Ovary (tissue), 9 donors: Measurements from ENCODE around the gene PTH1R. TPM values are rescaled to one million over a fixed set of nuclear protein-coding genes. Genes with fewer than 3 reads are reported as not detected.

Experiments used
- DNase-seq, 5 donors: peaks; one replicate each; pipeline ENCODE4 v3.0.0-alpha.2; 2019 to 2020
- H3K27ac ChIP-seq, 2 donors: fragments of 200-600 bp; one replicate each; pipeline versions ENCODE4 v1.5.1 to v1.8.0; 2019 to 2022
- H3K27me3 ChIP-seq: fragments of 200-600 bp; one replicate; pipeline ENCODE4 v1.8.0; 2022
- H3K36me3 ChIP-seq: fragments of 200-600 bp; sonication (generic); one replicate; pipeline ENCODE4 v1.5.1; 2019
- H3K4me1 ChIP-seq: one replicate; pipeline ENCODE4 v1.8.1; 2013; ENCODE audit warnings: mild to moderate bottlenecking, moderate library complexity; ENCODE audit not compliant: insufficient read depth
- H3K4me3 ChIP-seq: fragments of 200-600 bp; sonication (generic); one replicate; pipeline ENCODE4 v1.5.1; 2017
- H3K9me3 ChIP-seq, 2 donors: fragments of 200-600 bp in 1 of 2; sonication (generic) in 1 of 2; one replicate each; pipeline versions ENCODE4 v1.5.1 to v1.8.1; 2013 to 2019; ENCODE audit warnings: mild to moderate bottlenecking in 1 of 2, moderate library complexity in 1 of 2
- EP300 ChIP-seq: sonication (generic); formaldehyde crosslinking; IDR thresholded peaks from one replicate; pipeline ENCODE4 v1.6.1; 2017; ENCODE audit warnings: antibody characterized with exemption
- POLR2A ChIP-seq: fragments of 450-650 bp; IDR thresholded peaks from one replicate; pipeline ENCODE4 v1.6.1; 2017; ENCODE audit warnings: antibody characterized with exemption, mild to moderate bottlenecking, moderate library complexity
- WGBS, 3 donors: extraction: QIAGEN DNeasy Blood & Tissue Kit in 1 of 3; methylation state at CpG; one replicate each; pipeline versions ENCODE4 v1.1.5 to v1.1.7; 2013 to 2017; 5-methylcytosine and 5-hydroxymethylcytosine counted together
- intact Hi-C, 4 donors: fragments of 100-400 bp; cut with DNase I; formaldehyde crosslinking; loops; one replicate each; pipeline versions ENCODE4 v1.11.0 to v1.15.1; 2022 to 2023
- polyA plus RNA-seq, 2 donors: library from polyadenylated mRNA; stranded (reverse); fragments of 200-250 nt in 1 of 2; fragments of 350-450 nt in 1 of 2; fragmentation: Illumina TruSeq in 1 of 2; extraction: RNeasy Lipid Tissue Mini Kit (QIAGEN cat#74804) in 1 of 2; gene quantifications; one replicate each; pipeline ENCODE4 v1.2.3, GENCODE V29; 2013 to 2014
- total RNA-seq, 7 donors: library from RNA; depleted of rRNA in 2 of 7; stranded (reverse); fragments of >200 nt in 2 of 7; fragmentation: NEBNext Ultra II Directional in 3 of 7; extraction: Animal tissue kit (Norgen Biotek cat#: 25700) in 3 of 7; gene quantifications; one replicate each; pipeline versions ENCODE4 v1.1.0 to v1.2.4, GENCODE V29; 2016 to 2023
- TF ChIP-seq, protein P1 (sequence below), 3 donors: fragments of 450-650 bp in 2 of 3; fragments of 200-600 bp in 1 of 3; IDR thresholded peaks; one replicate each; pipeline versions ENCODE4 v1.5.1 to v1.8.0; 2016 to 2022; ENCODE audit warnings: antibody characterized with exemption in 3 of 3, mild to moderate bottlenecking in 1 of 3
- donor health status: DM: no; HTN: no; CAD: no; lungs with moderate emphysema.
- donor health status: DM: no; HTN: no; CAD: no.
- donor health status: Bipolar disorder and iron deficiency.
- donor health status: DM: yes; HTN: yes; CAD: no.
- donor health status: DM: no; HTN: no; CAD: no.
- donor health status: DM: yes; HTN: yes; CAD: no.

Gene PTH1R
- total and polyA plus RNA-seq, 9 donors = 3.8 to 23.9 (median 12.3) TPM

DNA sequence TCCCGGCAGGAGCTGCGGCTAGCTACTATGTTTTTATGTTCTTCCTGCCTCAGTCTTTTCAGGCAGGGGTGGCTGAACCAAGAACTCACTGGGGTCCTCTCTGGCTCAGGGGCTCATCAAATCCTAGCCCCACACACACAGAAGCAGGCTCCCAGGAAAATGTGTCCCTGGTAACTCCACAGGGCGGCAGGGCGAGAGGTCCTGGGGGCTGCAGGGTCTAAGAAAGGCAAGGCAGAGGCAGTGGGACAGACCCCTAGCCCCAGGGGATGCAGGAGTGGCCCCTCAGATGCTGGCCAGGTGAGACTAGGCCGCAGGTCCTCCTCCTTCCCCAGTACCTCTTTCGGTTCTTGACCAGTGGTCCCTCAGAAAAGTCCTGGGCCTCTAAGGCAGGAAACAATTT is 48.9 kb downstream of the PTH1R start:
- 91 to 95% (median 94%) methylated on average over 6 of the region's 6 CpGs for WGBS, 3 donors
- H3K4me3 ChIP-seq = no peak overlapping the region
- H3K27me3 ChIP-seq = no peaks in the 10 kb centered on the region
- no peaks in the 10 kb centered on the region for H3K9me3 ChIP-seq
- no peak for DNase-seq
- H3K36me3 ChIP-seq = no peaks in the 10 kb centered on the region
- intact Hi-C loops = loop anchor here in 1 of 4 donors (5.0 kb wide), 1 partner anchor 161 kb away; no protein-coding TSS in a partner anchor
- H3K27ac ChIP-seq = peak overlapping the region in 1 of 2 donors; percentile 45
- H3K4me1 ChIP-seq = peaks cover 15% of the 10 kb centered on the region
- TF ChIP-seq, protein P1, sequence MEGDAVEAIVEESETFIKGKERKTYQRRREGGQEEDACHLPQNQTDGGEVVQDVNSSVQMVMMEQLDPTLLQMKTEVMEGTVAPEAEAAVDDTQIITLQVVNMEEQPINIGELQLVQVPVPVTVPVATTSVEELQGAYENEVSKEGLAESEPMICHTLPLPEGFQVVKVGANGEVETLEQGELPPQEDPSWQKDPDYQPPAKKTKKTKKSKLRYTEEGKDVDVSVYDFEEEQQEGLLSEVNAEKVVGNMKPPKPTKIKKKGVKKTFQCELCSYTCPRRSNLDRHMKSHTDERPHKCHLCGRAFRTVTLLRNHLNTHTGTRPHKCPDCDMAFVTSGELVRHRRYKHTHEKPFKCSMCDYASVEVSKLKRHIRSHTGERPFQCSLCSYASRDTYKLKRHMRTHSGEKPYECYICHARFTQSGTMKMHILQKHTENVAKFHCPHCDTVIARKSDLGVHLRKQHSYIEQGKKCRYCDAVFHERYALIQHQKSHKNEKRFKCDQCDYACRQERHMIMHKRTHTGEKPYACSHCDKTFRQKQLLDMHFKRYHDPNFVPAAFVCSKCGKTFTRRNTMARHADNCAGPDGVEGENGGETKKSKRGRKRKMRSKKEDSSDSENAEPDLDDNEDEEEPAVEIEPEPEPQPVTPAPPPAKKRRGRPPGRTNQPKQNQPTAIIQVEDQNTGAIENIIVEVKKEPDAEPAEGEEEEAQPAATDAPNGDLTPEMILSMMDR (IDR thresholded peaks at IDR 0.05) = no peak
- TF ChIP-seq POLR2A = no peak
- no peak for TF ChIP-seq EP300

DNA sequence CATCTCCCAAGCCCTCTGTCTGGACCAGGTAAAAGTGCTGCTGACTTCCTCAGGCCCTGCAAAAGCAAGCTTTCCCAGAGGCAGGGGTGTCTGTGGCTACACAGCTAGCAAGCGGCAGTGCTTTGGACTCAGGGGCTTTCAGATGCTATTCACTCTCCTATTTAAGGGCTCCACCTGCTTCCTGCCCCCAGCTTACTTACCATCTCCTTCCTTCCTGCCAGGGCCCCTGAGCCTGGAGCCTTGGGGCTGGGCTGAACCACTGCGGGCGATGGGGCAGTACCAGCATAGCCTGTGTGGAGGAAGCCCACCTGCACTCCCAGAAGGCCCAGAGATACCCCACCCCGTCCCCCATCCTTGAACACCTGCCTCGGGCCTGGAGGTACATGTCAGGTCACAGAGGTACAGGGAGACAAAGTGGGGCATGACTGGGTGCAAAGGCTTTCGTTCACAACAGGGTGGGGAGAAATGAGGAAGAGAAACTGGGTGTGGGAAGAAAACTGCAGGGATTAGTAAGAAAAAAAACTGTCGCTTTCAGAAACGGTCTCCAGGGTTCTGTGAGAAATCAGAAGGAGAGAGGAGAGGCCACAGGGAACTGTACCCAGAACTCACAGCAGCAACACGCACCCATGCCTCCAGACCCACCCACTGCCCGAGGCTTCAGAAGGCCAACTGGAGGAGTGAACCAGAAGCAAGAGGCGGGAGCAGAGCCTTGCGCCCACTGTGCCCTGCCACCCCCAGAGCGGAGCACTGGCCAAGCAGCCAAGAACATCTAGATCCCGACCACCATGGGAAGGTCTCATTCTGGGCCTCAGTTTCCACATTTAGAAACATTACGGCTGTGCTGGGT is 49.6 kb downstream of the PTH1R start:
- 81 to 90% (median 90%) methylated on average over 15 of the region's 15 CpGs for WGBS, 3 donors
- Histone ChIP-seq H3K4me1 (peaks cover 21% of the 10 kb centered on the region), H3K27me3 (no peaks in the 10 kb centered on the region), H3K36me3 (no peaks in the 10 kb centered on the region), H3K4me3 (no peak overlapping the region), H3K9me3 (no peaks in the 10 kb centered on the region), H3K27ac (peak overlapping the region in 1 of 2 donors; percentile 45)
- peak in 1 of 5 donors; percentile 27 for DNase-seq
- intact Hi-C loops = loop anchor here in 1 of 4 donors (5.0 kb wide), 1 partner anchor 160 kb away; no protein-coding TSS in a partner anchor
- TF ChIP-seq, protein P1 (IDR thresholded peaks at IDR 0.05) = no peak
- TF ChIP-seq EP300 (no peak), POLR2A (no peak)

DNA sequence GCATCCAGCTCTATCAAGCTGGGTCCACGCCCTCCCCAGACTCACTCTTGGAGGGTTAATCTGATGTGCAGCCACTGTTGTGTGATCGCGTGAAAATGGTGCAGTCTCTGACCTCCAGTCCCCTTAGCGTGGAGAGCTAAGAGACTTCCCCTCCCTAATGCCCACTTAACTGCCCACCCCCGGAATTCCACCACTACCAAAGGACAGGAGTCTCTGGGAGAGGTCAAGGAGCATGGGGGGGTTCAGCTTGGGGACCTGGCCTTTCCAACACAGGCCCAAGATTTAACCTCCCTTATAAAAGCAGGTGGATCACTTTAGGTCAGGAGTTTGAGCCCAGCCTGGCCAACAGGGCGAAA is 50.2 kb downstream of the PTH1R start:
- peaks cover 27% of the 10 kb centered on the region for H3K4me1 ChIP-seq
- DNase-seq = no peak
- H3K9me3 ChIP-seq = no peaks in the 10 kb centered on the region
- no peaks in the 10 kb centered on the region for H3K36me3 ChIP-seq
- WGBS, 3 donors = 87 to 89% (median 88%) methylated on average over 6 of the region's 6 CpGs
- TF ChIP-seq POLR2A (no peak), EP300 (no peak)
- TF ChIP-seq, protein P1 (IDR thresholded peaks at IDR 0.05) = no peak
- no peaks in the 10 kb centered on the region for H3K27me3 ChIP-seq
- H3K4me3 ChIP-seq = no peak overlapping the region
- intact Hi-C loops = loop anchor here in 1 of 4 donors (5.0 kb wide), 1 partner anchor 160 kb away; no protein-coding TSS in a partner anchor
- H3K27ac ChIP-seq = no peak overlapping the region

GRCh38 chr3:46928282-46928681 is 50.8 kb downstream of the PTH1R start:
- 84 to 96% (median 90%) methylated on average over 1 of the region's 1 CpG for WGBS, 3 donors

More at GRCh38 chr3:46928282-46928681, 50.8 kb downstream of the PTH1R start:
- H3K4me3 ChIP-seq = no peak overlapping the region
- H3K27me3 ChIP-seq = no peaks in the 10 kb centered on the region
- peaks cover 32% of the 10 kb centered on the region for H3K4me1 ChIP-seq
- H3K36me3 ChIP-seq = no peaks in the 10 kb centered on the region
- no peak for DNase-seq
- H3K9me3 ChIP-seq = no peaks in the 10 kb centered on the region
- intact Hi-C loops = loop anchor here in 1 of 4 donors (5.0 kb wide), 1 partner anchor 159 kb away; no protein-coding TSS in a partner anchor
- TF ChIP-seq, protein P1 (IDR thresholded peaks at IDR 0.05) = no peak
- TF ChIP-seq EP300 (no peak), POLR2A (no peak)
- no peak overlapping the region for H3K27ac ChIP-seq
